Cardiac muscle cell (in vitro differentiated cells and primary cell): ENCODE results near the gene COQ5. TPM values are rescaled to one million over a fixed set of nuclear protein-coding genes. Genes with fewer than 3 reads are reported as not detected.
A peak's percentile ranks its signal among the peaks of the same experiment; 100 is the strongest.

Experiments
- DNase-seq, 2 donors: peaks; one replicate each; pipeline versions ENCODE4 v3.0.0 to v3.0.0-alpha.2; 2010 to 2017; ENCODE audit warnings: low read depth in 1 of 2, low spot score in 1 of 2
- H3K27ac ChIP-seq: fragments of 200-600 bp; sonication (generic); 2 replicates; pipeline ENCODE4 v1.5.1; 2016
- H3K27me3 ChIP-seq: fragments of 200-600 bp; sonication (generic); 2 replicates; pipeline ENCODE4 v1.6.0; 2016; ENCODE audit warnings: control low read depth
- H3K36me3 ChIP-seq: fragments of 200-600 bp; sonication (generic); 2 replicates; pipeline ENCODE4 v1.5.1; 2016; ENCODE audit warnings: control low read depth
- H3K4me1 ChIP-seq: fragments of 200-600 bp; sonication (generic); 2 replicates; pipeline ENCODE4 v1.8.1; 2017; ENCODE audit warnings: low read depth, mild to moderate bottlenecking, mixed run types
- H3K4me3 ChIP-seq: fragments of 200-600 bp; sonication (generic); 2 replicates; pipeline ENCODE4 v1.5.1; 2016; ENCODE audit warnings: mild to moderate bottlenecking
- H3K9me3 ChIP-seq: fragments of 200-600 bp; sonication (generic); 2 replicates; pipeline ENCODE4 v1.5.1; 2017; ENCODE audit warnings: low read depth, mild to moderate bottlenecking, control low read depth
- CTCF ChIP-seq: IDR thresholded peaks from 2 replicates; pipeline ENCODE4 v1.5.1; 2012; ENCODE audit warnings: low read depth, mild to moderate bottlenecking, low read length
- polyA plus RNA-seq: library from polyadenylated mRNA; unstranded; fragments of >200 nt; fragmentation: Nextera tagmentation; extraction: Ambion mirVana; gene quantifications from 2 replicates; pipeline ENCODE4 v1.2.1, GENCODE V29; 2016
- total RNA-seq: library from RNA; depleted of rRNA; stranded (reverse); fragments of >200 nt; gene quantifications from 2 replicates; pipeline ENCODE4 v1.2.3, GENCODE V29; 2016

Gene COQ5
- total and polyA plus RNA-seq, 2 experiments from 2014 or later: 67.2 to 99.3 TPM

GRCh38 chr12:120467439-120467838, 61.5 kb downstream of the COQ5 start:
- no peak for DNase-seq
- H3K27me3 ChIP-seq: no peaks in the 10 kb centered on the region
- no peak for TF ChIP-seq CTCF
- no peak overlapping the region for H3K4me3 ChIP-seq
- peaks cover 43% of the 10 kb centered on the region for H3K36me3 ChIP-seq
- H3K9me3 ChIP-seq: no peaks in the 10 kb centered on the region
- peaks cover 4% of the 10 kb centered on the region for H3K4me1 ChIP-seq
- no peak overlapping the region for H3K27ac ChIP-seq

- Histone ChIP-seq H3K27ac (peak overlapping the region; percentile 38), H3K36me3 (peaks cover 50% of the 10 kb centered on the region), H3K4me1 (peaks cover 4% of the 10 kb centered on the region), H3K9me3 (no peaks in the 10 kb centered on the region), H3K27me3 (no peaks in the 10 kb centered on the region), H3K4me3 (no peak overlapping the region)
- TF ChIP-seq CTCF: peak; percentile 66
- peak; percentile 47 to 59 for DNase-seq
Measured at GRCh38 chr12:120466560-120467315, 62.2 kb downstream of the COQ5 start.

- DNase-seq: no peak
- no peak for TF ChIP-seq CTCF
- Histone ChIP-seq H3K27me3 (no peaks in the 10 kb centered on the region), H3K4me1 (peaks cover 4% of the 10 kb centered on the region), H3K9me3 (no peaks in the 10 kb centered on the region), H3K4me3 (no peak overlapping the region), H3K36me3 (peaks cover 57% of the 10 kb centered on the region), H3K27ac (no peak overlapping the region)
Measured at GRCh38 chr12:120465756-120466155, 63.2 kb downstream of the COQ5 start.

GRCh38 chr12:120463712-120464111, 65.2 kb downstream of the COQ5 start:
- H3K36me3 ChIP-seq: peaks cover 75% of the 10 kb centered on the region
- no peaks in the 10 kb centered on the region for H3K9me3 ChIP-seq
- H3K27me3 ChIP-seq: no peaks in the 10 kb centered on the region
- peaks cover 4% of the 10 kb centered on the region for H3K4me1 ChIP-seq
- H3K27ac ChIP-seq: no peak overlapping the region
- TF ChIP-seq CTCF: no peak
- no peak for DNase-seq
- no peak overlapping the region for H3K4me3 ChIP-seq

- peaks cover 79% of the 10 kb centered on the region for H3K36me3 ChIP-seq
- no peak for TF ChIP-seq CTCF
Measured at GRCh38 chr12:120462099-120462640, 66.8 kb downstream of the COQ5 start.

More at GRCh38 chr12:120462099-120462640, 66.8 kb downstream of the COQ5 start:
- Histone ChIP-seq H3K27me3 (no peaks in the 10 kb centered on the region), H3K4me1 (no peaks in the 10 kb centered on the region), H3K9me3 (no peaks in the 10 kb centered on the region), H3K27ac (no peak overlapping the region), H3K4me3 (no peak overlapping the region)
- no peak for DNase-seq
